Ammon's horn (tissue), 1 donor: ENCODE data around the gene GUCA2B.
A peak's percentile ranks its signal among the peaks of the same experiment; 100 is the strongest.

Experiments used
- DNase-seq: peaks from one replicate; pipeline ENCODE4 v3.0.0-alpha.2; 2016; ENCODE audit warnings: low spot score

The GUCA2B gene

GRCh38 chr1:42165511-42166210 lies 12.5 kb downstream of the GUCA2B start:
- DNase-seq, result no peak

GRCh38 chr1:42167611-42168390 lies 14.6 kb downstream of the GUCA2B start:
- no peak for DNase-seq

DNA sequence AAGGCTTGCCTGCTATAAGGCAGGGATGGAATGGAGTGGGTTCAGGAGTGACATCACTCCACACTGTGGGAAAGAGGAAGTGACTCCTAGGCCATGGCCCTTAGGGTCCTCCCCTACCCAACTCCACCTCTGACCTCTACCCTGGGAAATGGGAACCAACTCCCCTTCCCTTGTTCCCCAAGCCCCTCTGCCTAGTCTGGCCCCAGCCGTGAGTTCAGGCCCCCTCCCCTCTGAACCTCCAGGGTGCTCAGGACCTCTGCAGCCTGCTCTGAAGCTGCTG lies 15.1 kb downstream of the GUCA2B start:
- no peak for DNase-seq

GRCh38 chr1:42168763-42169162 lies 15.6 kb downstream of the GUCA2B start:
- DNase-seq, result no peak

DNA sequence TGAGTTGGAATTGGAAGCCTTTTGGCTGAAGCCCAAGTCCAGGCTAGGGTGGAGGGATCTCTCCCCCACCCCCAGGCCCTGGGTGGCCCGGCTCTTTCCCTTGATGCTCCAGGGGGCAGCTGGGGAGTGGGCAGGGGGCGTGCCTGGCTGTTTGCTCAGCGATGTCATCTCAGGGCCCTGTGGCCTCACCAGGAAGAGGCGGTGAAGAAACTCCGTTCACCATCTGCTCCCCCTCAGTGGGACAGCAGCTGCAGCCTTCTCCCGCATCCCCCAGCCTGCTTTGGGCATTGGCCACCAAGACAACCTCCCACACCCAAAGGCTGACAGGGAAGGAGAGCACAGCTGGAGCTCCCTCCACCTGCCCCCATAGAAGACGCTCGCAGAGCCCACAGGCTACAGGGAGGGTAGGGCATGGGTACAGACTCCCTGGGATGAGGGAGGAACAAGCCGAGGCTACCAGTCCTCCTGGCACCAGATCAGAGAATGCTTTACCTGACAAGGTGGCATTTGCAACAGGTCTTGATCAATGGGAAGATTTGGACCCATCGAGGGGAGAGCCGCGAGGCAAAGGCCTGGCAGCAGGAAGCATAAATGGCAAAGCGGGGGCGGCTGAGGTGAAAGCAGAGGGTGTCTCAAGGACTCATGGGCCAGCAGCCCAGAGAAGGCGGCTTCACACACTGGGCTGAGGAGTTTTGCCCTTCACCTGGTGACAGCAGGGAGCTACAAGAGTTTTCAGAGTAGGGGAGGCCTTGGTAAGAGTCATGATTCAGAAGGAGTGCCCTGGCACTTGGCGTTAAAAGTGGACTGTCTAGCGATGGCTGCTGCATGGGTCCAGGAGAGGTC lies 17.8 kb downstream of the GUCA2B start:
- DNase-seq, result no peak

DNA sequence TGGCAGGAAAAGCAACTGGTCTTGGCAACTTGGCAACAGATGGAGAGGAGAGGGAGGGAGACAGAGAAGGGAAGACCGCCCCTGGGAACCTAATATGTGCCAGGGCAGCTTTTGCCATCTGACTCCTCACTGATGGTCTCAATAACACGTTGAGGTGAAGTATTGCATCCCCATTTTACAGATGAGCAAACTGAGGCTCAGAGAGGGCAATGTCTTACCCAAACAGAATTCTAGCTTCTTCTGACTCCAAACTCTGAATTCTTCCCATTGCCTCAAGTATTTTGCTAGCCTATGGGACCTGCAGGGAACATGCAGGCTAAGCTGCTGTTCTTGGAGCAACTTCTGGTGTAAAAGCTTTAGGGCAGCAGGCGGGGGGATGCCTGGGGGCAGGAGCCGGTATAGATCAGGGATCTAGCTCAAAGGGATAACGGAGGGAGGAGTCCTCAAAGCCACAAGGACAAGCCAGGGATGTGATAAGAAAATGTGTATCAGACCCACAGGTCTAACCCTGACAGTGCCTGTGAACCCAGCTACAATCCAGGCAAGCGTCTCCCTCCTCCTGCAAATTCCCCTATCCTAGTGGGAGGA lies 18.6 kb downstream of the GUCA2B start:
- no peak for DNase-seq

DNA sequence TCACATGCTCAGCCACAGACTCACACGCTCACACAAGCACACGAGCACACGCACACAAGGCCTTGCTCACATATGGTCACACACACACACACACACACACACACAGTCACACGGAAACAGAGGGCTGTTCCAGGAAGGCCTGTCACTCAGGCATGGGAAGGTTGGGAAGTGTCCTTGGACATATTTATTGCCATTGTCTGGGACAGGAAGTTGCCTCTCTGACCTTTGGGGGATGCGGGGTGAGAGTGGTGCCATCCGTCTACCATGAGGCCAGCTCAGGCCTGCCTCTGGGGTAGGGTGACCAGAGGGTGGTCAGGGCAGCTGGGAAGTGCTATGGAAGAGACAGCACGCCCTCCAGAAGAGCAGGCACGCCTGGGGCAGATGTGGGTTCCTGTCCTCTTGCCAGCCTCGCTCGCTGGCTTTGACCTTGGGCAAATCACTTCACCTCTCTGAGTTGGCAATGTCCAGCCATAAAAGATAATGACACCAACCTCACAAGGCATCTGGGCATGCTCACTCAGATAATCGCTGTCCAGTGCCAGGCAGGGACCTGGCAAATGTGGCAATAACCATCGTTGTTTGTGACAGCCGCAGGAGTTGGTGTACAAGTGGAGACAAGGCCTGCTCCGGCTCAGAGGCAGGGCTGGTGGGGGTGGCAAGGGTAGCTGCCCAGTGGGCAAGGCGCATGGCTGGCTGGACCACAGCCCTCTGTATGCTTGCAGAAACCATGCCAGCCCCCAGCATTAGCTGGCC lies 19.3 kb downstream of the GUCA2B start:
- peak; percentile 15 for DNase-seq

- peak; percentile 73 for DNase-seq
Measured at GRCh38 chr1:42173155-42173933, 20.1 kb downstream of the GUCA2B start.

- DNase-seq, result peak; percentile 44
Measured at GRCh38 chr1:42173961-42174735, 20.9 kb downstream of the GUCA2B start.

- DNase-seq, result no peak
Measured at GRCh38 chr1:42175314-42176054, 22.3 kb downstream of the GUCA2B start.

DNA sequence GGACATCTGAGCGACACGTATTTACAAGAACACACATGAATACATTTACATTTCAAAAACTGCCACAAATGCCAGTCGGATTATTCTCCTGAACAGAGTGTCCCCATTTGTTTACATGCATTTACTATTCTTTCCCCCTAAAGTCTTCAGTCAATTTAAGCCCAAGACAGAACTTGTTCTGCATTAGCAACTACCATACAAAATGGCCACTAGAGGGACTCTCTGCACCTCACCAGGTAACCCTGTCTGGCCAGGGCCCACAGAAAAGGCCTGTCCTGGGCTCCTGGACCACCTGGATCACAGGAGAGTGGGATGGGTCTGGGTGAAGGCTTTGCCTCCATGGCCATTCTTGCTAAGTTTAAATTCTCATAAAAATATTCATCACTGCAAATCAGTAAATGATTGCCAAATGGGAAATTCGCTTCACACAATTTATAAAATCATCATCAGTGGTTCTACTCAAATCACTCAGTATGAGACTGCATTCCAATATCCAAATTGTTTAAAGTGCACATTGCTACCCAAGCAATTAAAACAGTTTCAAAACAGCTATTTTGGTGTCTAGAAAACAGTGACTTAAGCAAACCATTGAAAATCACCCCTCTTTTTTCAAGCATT lies 23.8 kb downstream of the GUCA2B start:
- peak; percentile 63 for DNase-seq

DNA sequence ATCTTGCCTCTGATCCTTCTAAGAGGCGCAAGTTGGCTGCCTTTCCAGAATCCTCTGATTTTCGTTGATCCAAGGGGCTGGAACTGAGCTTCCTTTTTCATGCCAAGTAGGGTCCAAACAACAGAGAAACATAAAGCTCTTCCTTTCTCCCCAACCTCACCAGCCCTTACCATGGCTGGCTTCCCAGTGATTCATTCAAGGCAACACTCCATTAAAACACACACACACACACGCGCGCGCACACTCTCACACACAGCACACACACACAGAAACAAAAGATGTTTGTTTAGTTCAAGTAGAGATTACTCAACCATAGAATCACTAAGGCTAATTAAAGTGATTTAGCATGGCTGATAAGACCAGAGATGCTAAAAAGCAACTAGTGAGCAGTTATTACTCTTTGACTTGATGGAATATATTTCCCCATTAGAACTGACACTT lies 24.4 kb downstream of the GUCA2B start:
- peak; percentile 86 for DNase-seq

DNA sequence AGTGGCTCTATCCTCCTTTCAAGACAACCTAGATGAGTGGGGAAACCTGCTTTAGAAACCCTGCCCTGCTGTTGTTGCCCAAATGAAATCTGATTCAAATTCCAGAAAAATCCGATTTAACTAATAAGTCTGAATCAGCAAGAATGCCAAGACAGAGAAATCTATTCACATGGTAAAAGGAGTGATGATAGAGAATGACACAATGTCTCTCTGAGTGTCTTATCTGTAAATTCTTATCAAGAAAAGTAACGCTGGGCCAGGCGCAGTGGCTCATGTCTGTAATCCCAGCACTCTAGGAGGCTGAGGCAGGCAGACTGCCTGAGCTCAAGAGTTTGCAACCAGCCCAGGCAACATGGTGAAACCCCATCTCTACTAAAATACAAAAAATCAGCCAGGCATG lies 25.0 kb downstream of the GUCA2B start:
- DNase-seq, result no peak

DNA sequence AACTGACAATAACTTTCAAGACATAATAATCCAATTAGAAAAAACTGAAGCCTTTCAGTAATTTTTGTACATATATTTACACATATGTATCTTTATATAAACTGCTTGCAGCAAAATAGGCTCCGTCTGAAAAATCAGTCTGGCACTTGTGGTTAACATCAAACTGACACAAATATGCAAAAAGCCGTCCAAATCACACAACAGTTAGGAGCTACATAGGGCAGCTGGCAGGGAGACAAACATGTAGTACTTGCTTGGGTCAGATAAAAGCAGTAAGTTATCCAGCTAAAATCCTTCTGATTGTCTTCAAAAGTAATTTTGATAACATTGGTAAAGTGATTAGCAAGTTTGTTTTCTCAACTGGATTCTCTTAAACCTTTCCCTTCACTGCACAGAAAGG lies 26.1 kb downstream of the GUCA2B start:
- DNase-seq, result no peak

GRCh38 chr1:42179900-42180329 lies 26.7 kb downstream of the GUCA2B start:
- DNase-seq, result no peak

- no peak for DNase-seq
Measured at GRCh38 chr1:42181687-42182086, 28.5 kb downstream of the GUCA2B start.

GRCh38 chr1:42183210-42183956 lies 30.2 kb downstream of the GUCA2B start:
- DNase-seq, result no peak

DNA sequence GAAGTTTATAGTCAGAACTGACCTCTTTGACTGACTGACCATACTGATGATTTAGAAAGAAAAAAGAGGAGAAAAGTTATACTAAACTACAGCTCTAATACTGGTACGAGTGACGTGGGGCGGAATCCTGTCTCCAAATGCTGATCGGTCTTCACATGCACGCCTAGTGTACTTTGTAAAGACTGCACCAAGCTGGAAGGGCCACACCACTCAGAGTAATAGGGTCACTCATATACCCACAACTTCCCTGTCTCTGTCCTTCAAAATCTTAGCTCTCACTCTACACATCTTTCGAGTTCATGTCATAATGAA lies 30.7 kb downstream of the GUCA2B start:
- DNase-seq, result no peak
